MCF 10A (cell line): ENCODE measurements around the gene RAP2B. TPM values are rescaled to one million over a fixed set of nuclear protein-coding genes. Genes with fewer than 3 reads are reported as not detected.

Source experiments
- BruUV-seq: library from RNA; stranded (reverse); fragments of 400-500 nt; replicated peaks from 2 replicates; lab custom pipeline; 2021; lab: Mats Ljungman, UMichigan
- CTCF ChIA-PET: fragments of 300-600 bp; sonication (Branson Sonifier 250); formaldehyde crosslinking; extraction: SDS; loops from one replicate; lab custom pipeline; 2021; ENCODE audit warnings: antibody characterized with exemption, inconsistent platforms; lab: Yijun Ruan, JAX
- POLR2A ChIA-PET: fragments of 300-600, 350-650 bp; sonication (Branson Sonifier 250); formaldehyde crosslinking; extraction: SDS; loops from one replicate; lab custom pipeline; 2020; ENCODE audit warnings: antibody characterized with exemption, inconsistent platforms; lab: Yijun Ruan, JAX
- DNase-seq: peaks from one replicate; pipeline ENCODE4 v3.0.0-alpha.2; 2018; ENCODE audit not compliant: unreplicated experiment
- H3K27ac Mint-ChIP-seq: one replicate; pipeline ENCODE4 v1.8.0; 2022; ENCODE audit warnings: mild to moderate bottlenecking, low read depth, mixed read lengths; ENCODE audit not compliant: unreplicated experiment
- H3K27me3 Mint-ChIP-seq: one replicate; pipeline ENCODE4 v1.8.0; 2022; ENCODE audit warnings: mixed read lengths; ENCODE audit not compliant: insufficient read depth, unreplicated experiment
- H3K36me3 Mint-ChIP-seq: one replicate; pipeline ENCODE4 v1.8.0; 2022; ENCODE audit warnings: mild to moderate bottlenecking, moderate library complexity, mixed read lengths; ENCODE audit not compliant: insufficient read depth, unreplicated experiment
- H3K4me1 Mint-ChIP-seq: one replicate; pipeline ENCODE4 v1.8.0; 2022; ENCODE audit warnings: mixed read lengths; ENCODE audit not compliant: insufficient read depth, unreplicated experiment
- H3K4me3 Mint-ChIP-seq: one replicate; pipeline ENCODE4 v1.8.0; 2022; ENCODE audit warnings: mild to moderate bottlenecking, moderate library complexity, mixed read lengths; ENCODE audit not compliant: unreplicated experiment
- H3K9me3 Mint-ChIP-seq: one replicate; pipeline ENCODE4 v1.8.0; 2022; ENCODE audit warnings: mixed read lengths; ENCODE audit not compliant: unreplicated experiment
- CTCF ChIP-seq: fragments of 200-600 bp; IDR thresholded peaks from one replicate; pipeline ENCODE4 v1.8.0; 2022; ENCODE audit warnings: antibody characterized with exemption, mild to moderate bottlenecking; ENCODE audit not compliant: unreplicated experiment
- intact Hi-C: fragments of 100-400 bp; cut with micrococcal nuclease; formaldehyde crosslinking; loops from 2 replicates; pipeline ENCODE4 v1.14.1; 2022
- total RNA-seq: library from RNA; stranded (reverse); gene quantifications from 2 replicates; pipeline ENCODE4 v1.2.3, GENCODE V29; 2022

Gene RAP2B
- total RNA-seq, 1 experiment from 2014 or later, result 19.3 TPM

- Mint-ChIP-seq H3K9me3 (no peaks in the 10 kb centered on the region), H3K4me3 (no peak overlapping the region), H3K27me3 (no peaks in the 10 kb centered on the region), H3K27ac (peak overlapping the region; percentile 90), H3K36me3 (no peaks in the 10 kb centered on the region), H3K4me1 (peaks cover 24% of the 10 kb centered on the region)
- TF ChIP-seq CTCF, result no peak
- ChIA-PET POLR2A (interaction anchor here (4.8 to 11.3 kb wide), 2 partner anchors 21 to 86 kb away, joined by 38 to 456 read pairs; partner anchors contain the start of gene RAP2B), CTCF (interaction anchor here (0.6 to 1.3 kb wide), 2 partner anchors 78 to 80 kb away, joined by 3 read pairs; no protein-coding TSS in a partner anchor)
- intact Hi-C loops, result loop anchor here (1.0 to 2.0 kb wide), 2 partner anchors 24 to 95 kb away; no protein-coding TSS in a partner anchor
- no peak for DNase-seq
- no TSS peak for BruUV-seq
Observed at GRCh38 chr3:153137626-153138025, 24.4 kb upstream of the RAP2B start.

GRCh38 chr3:153138276-153139210 lies 23.5 kb upstream of the RAP2B start:
- Mint-ChIP-seq H3K9me3 (no peaks in the 10 kb centered on the region), H3K27ac (peak overlapping the region; percentile 90), H3K4me1 (peaks cover 31% of the 10 kb centered on the region), H3K27me3 (no peaks in the 10 kb centered on the region), H3K36me3 (no peaks in the 10 kb centered on the region), H3K4me3 (peak overlapping the region; percentile 19)
- POLR2A ChIA-PET, result interaction anchor here (0.8 to 11.3 kb wide), 8 partner anchors 8 to 146 kb away, joined by 3 to 456 read pairs (median 5); partner anchors contain the start of gene RAP2B
- CTCF ChIA-PET, result interaction anchor here (0.6 to 1.3 kb wide), 3 partner anchors 22 to 81 kb away, joined by 3 read pairs; no protein-coding TSS in a partner anchor
- TSS peak; percentile 89 for BruUV-seq
- no peak for TF ChIP-seq CTCF
- intact Hi-C loops, result loop anchor here (1.0 to 2.0 kb wide), 2 partner anchors 23 to 96 kb away; no protein-coding TSS in a partner anchor
- peak; percentile 99 for DNase-seq

- ChIA-PET POLR2A (interaction anchor here (0.9 to 11.3 kb wide), 4 partner anchors 8 to 99 kb away, joined by 3 to 456 read pairs (median 7); partner anchors contain the start of gene RAP2B), CTCF (no interaction called here)
- Mint-ChIP-seq H3K4me1 (peaks cover 39% of the 10 kb centered on the region), H3K9me3 (no peaks in the 10 kb centered on the region), H3K4me3 (no peak overlapping the region), H3K27me3 (no peaks in the 10 kb centered on the region), H3K27ac (no peak overlapping the region), H3K36me3 (no peaks in the 10 kb centered on the region)
- no TSS peak for BruUV-seq
- intact Hi-C loops, result no loop called here
- TF ChIP-seq CTCF, result no peak
- DNase-seq, result no peak
Observed at GRCh38 chr3:153142961-153143360, 19.1 kb upstream of the RAP2B start.

GRCh38 chr3:153144071-153144470 lies 18.0 kb upstream of the RAP2B start:
- no peaks in the 10 kb centered on the region for H3K9me3 Mint-ChIP-seq
- intact Hi-C loops, result no loop called here
- H3K4me3 Mint-ChIP-seq, result no peak overlapping the region
- H3K36me3 Mint-ChIP-seq, result no peaks in the 10 kb centered on the region
- no peak for TF ChIP-seq CTCF
- ChIA-PET POLR2A (interaction anchor here (0.8 to 11.3 kb wide), 7 partner anchors 15 to 100 kb away, joined by 3 to 456 read pairs (median 6); partner anchors contain the start of gene RAP2B), CTCF (no interaction called here)
- no TSS peak for BruUV-seq
- H3K27me3 Mint-ChIP-seq, result no peaks in the 10 kb centered on the region
- H3K4me1 Mint-ChIP-seq, result peaks cover 33% of the 10 kb centered on the region
- peak overlapping the region; percentile 90 for H3K27ac Mint-ChIP-seq
- no peak for DNase-seq
